Stimulated activated naive CD8-positive, alpha-beta T cell treated with anti-CD3 and anti-CD28 coated beads, Interleukin-15, Interleukin-2, amounts not matched to agents 100 ng/mL and 50 ng/mL, for 24 hours (primary cell): ENCODE results near the gene ISG20.
A peak's percentile ranks its signal among the peaks of the same experiment; 100 is the strongest.

Experiments
- H3K27ac Mint-ChIP-seq: one replicate; pipeline ENCODE4 v1.8.0; 2021; ENCODE audit warnings: mild to moderate bottlenecking, mixed read lengths
- H3K27me3 Mint-ChIP-seq: one replicate; pipeline ENCODE4 v1.8.0; 2021; ENCODE audit warnings: mixed read lengths
- H3K36me3 Mint-ChIP-seq: one replicate; pipeline ENCODE4 v1.8.0; 2021; ENCODE audit warnings: low read depth, mixed read lengths
- H3K4me1 Mint-ChIP-seq: one replicate; pipeline ENCODE4 v1.8.0; 2021; ENCODE audit warnings: low read depth, mixed read lengths
- H3K4me3 Mint-ChIP-seq: one replicate; pipeline ENCODE4 v1.8.0; 2021; ENCODE audit warnings: mild to moderate bottlenecking, mixed read lengths
- H3K9me3 Mint-ChIP-seq: one replicate; pipeline ENCODE4 v1.8.0; 2021; ENCODE audit warnings: mixed read lengths

The ISG20 gene

DNA sequence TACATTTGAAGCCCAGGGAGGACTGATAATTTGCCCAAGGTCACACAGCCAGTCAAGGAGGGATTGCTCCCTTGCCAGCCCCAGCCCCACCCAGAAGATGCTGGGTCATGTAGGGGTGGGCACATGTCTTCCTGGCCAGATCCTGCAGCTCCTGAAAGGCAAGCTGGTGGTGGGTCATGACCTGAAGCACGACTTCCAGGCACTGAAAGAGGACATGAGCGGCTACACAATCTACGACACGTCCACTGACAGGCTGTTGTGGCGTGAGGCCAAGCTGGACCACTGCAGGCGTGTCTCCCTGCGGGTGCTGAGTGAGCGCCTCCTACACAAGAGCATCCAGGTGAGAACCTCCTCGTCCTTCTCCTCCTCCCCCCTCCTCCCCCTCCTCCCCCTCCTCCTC is 13.2 kb downstream of the ISG20 start:
- H3K36me3 Mint-ChIP-seq: peaks cover 30% of the 10 kb centered on the region
- H3K9me3 Mint-ChIP-seq: no peaks in the 10 kb centered on the region
- H3K27ac Mint-ChIP-seq: peak overlapping the region; percentile 45
- H3K27me3 Mint-ChIP-seq: no peaks in the 10 kb centered on the region
- no peak overlapping the region for H3K4me3 Mint-ChIP-seq
- peaks cover 83% of the 10 kb centered on the region for H3K4me1 Mint-ChIP-seq

- no peak overlapping the region for H3K4me3 Mint-ChIP-seq
- H3K4me1 Mint-ChIP-seq: peaks cover 83% of the 10 kb centered on the region
- no peaks in the 10 kb centered on the region for H3K9me3 Mint-ChIP-seq
- no peaks in the 10 kb centered on the region for H3K27me3 Mint-ChIP-seq
- peaks cover 27% of the 10 kb centered on the region for H3K36me3 Mint-ChIP-seq
- H3K27ac Mint-ChIP-seq: no peak overlapping the region
Measured at GRCh38 chr15:88652456-88653199, 13.8 kb downstream of the ISG20 start.

DNA sequence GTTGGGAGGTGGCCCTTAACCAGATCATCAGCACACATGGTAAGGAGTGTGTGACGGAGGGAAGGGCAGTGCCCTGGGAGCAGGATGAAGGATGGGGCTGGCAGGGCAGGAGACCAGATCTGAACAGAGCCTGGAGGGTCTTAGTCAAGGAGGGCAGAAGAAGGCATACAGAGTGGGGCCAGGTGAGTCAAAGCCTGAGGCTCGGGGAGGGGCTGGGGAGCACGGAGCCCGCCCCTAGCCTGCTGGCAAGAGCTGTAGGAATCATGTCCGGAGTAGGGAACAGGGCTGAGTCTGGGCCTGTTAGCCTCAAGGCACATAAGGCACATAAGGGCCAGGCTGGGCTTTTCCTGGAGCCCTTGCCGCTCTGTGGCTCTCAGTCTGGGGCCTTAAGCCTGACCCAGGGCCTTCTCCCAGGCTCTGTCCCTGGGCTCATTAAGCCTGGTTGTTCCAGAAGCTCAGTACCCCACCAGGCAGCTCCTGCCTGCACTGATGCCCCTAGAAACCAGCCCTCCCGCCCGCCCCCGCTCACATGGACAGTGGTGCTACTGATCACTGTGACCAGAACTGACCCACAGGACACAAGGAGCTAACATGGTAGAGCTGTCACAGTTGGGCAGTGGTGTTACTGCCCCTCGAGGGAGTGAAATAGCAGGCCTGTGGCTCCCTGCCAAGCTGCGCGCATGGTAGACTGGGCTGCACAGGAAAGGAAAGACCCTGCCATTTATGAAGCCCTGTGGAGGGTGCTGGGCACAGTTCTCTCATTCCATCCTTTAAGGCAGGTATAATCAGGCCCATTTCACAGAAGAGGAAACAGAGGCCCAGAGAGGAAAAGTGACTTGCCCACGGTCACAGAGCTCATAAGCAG is 14.6 kb downstream of the ISG20 start:
- Mint-ChIP-seq H3K27ac (peak overlapping the region; percentile 16), H3K36me3 (peaks cover 21% of the 10 kb centered on the region), H3K4me1 (peaks cover 83% of the 10 kb centered on the region), H3K27me3 (no peaks in the 10 kb centered on the region), H3K9me3 (no peaks in the 10 kb centered on the region), H3K4me3 (no peak overlapping the region)

GRCh38 chr15:88654430-88655102 is 15.8 kb downstream of the ISG20 start:
- Mint-ChIP-seq H3K36me3 (peaks cover 15% of the 10 kb centered on the region), H3K9me3 (no peaks in the 10 kb centered on the region), H3K27ac (peak overlapping the region; percentile 21), H3K4me1 (peaks cover 83% of the 10 kb centered on the region), H3K27me3 (no peaks in the 10 kb centered on the region), H3K4me3 (no peak overlapping the region)

GRCh38 chr15:88655103-88655553 is 16.3 kb downstream of the ISG20 start:
- no peak overlapping the region for H3K4me3 Mint-ChIP-seq
- no peaks in the 10 kb centered on the region for H3K27me3 Mint-ChIP-seq
- no peaks in the 10 kb centered on the region for H3K9me3 Mint-ChIP-seq
- peaks cover 82% of the 10 kb centered on the region for H3K4me1 Mint-ChIP-seq
- peak overlapping the region; percentile 21 for H3K27ac Mint-ChIP-seq
- H3K36me3 Mint-ChIP-seq: peaks cover 12% of the 10 kb centered on the region

- peaks cover 12% of the 10 kb centered on the region for H3K36me3 Mint-ChIP-seq
- peaks cover 83% of the 10 kb centered on the region for H3K4me1 Mint-ChIP-seq
- no peak overlapping the region for H3K27ac Mint-ChIP-seq
- no peak overlapping the region for H3K4me3 Mint-ChIP-seq
- no peaks in the 10 kb centered on the region for H3K27me3 Mint-ChIP-seq
- no peaks in the 10 kb centered on the region for H3K9me3 Mint-ChIP-seq
Measured at GRCh38 chr15:88655800-88656488, 17.1 kb downstream of the ISG20 start.

DNA sequence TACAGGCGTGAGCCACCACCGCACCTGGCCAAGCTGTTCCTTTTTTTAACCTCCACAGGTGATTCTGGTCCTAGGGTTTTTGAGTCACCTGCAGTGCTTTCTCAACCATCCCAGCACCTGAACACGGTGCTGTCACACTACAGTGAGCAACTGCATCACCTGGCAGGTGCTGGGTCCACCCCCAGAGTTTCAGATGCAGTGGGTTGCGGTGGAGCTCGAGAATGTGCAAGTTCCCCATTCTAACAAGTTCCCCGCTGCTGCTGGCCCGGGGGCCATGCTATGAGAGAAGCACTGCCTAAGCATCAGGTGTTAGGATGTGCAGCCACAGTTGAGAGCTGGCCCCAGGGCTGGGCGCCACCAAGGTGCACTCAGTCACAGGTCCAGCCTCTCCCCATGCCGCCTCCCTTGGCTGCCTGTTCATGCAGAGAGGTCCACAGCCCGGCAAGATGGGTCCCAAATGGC is 18.0 kb downstream of the ISG20 start:
- Mint-ChIP-seq H3K4me3 (no peak overlapping the region), H3K27me3 (no peaks in the 10 kb centered on the region), H3K4me1 (peaks cover 77% of the 10 kb centered on the region), H3K36me3 (peaks cover 4% of the 10 kb centered on the region), H3K27ac (peak overlapping the region; percentile 31), H3K9me3 (no peaks in the 10 kb centered on the region)

DNA sequence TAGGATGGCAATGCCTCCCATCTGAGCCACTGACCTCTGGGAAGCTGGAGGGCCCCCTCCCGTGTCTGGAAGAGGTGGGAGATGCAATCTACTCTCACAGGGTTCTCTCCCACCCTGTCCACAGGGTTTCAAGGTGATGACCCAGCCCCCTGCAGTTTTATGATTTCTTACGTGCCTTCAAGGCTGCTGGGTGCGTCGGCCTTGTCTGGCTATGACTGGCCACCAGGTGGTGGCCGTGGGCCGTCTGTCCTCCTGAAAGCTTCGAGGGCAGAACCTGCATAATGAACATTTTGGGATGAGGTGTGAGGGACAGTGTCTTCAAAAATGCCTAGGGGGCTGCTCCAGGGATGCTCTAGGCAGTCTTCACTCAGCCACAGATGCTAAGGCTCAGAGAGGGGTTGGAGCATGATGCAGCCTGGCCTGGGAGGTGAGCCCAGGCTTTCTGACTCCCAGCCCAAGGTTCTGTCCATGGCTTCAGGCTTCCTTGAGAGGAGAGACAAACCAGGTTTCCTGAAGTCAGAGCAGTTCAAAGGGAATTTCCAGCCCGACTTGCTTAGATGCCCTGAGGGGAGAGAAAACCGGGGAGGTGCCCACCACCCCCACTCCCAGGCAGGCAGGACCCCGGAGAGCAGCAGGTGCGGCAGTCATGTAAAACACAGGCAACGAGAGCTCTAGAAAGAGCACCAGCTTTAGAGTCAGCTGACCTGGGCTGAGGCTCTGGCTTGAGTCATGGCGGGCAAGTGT is 18.7 kb downstream of the ISG20 start:
- Mint-ChIP-seq H3K9me3 (no peaks in the 10 kb centered on the region), H3K27ac (peak overlapping the region; percentile 31), H3K27me3 (no peaks in the 10 kb centered on the region), H3K4me1 (peaks cover 74% of the 10 kb centered on the region), H3K4me3 (no peak overlapping the region), H3K36me3 (peaks cover 4% of the 10 kb centered on the region)

GRCh38 chr15:88658070-88658965 is 19.5 kb downstream of the ISG20 start:
- H3K27ac Mint-ChIP-seq: no peak overlapping the region
- no peaks in the 10 kb centered on the region for H3K27me3 Mint-ChIP-seq
- no peak overlapping the region for H3K4me3 Mint-ChIP-seq
- peaks cover 66% of the 10 kb centered on the region for H3K4me1 Mint-ChIP-seq
- H3K9me3 Mint-ChIP-seq: no peaks in the 10 kb centered on the region
- no peaks in the 10 kb centered on the region for H3K36me3 Mint-ChIP-seq

DNA sequence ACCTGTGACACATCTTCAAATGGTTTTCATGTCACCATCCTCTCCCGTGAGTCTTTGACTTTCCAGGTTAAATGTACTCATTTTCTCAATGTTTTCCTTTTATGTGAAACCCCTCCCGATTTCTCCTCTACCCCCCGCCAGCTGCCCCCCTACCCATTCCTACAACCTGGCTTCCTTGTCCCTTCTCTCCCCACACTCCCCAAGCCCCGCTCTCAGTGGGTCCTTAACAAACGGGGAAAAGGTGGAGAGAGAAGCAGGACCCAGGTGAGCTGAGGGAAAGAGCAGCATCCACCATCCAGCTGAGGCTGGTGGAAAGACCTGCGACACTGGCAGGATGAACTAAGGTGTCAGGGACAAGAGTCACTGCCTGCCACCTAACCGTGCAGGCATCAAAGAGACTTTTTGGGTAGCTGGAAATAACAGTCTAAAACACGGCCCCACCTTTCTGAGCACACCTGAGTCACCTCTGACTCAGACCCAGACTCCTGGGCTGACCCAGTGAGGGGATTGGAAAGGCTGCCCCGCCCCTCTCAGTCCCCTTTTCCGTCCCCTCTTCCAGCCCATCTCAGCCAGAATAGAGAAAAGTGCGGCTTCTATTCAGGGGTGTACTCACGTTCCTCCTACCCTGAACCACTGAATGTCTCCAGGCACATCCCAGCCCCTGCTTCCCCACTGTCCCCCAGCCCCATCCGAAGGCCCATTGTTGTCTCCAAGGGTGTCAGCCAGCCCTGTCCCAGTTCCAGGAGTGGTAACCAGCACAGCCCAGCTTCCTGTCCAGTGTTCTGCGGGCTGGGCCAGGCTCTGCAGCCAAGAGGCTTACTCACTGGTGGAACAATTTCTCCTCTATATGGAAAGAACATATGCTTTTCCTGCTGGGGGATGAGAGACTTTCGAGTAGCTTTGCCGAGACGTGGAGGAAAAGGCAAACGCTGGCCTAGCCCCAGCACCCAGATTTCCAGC is 20.4 kb downstream of the ISG20 start:
- no peak overlapping the region for H3K4me3 Mint-ChIP-seq
- no peaks in the 10 kb centered on the region for H3K9me3 Mint-ChIP-seq
- H3K27ac Mint-ChIP-seq: no peak overlapping the region
- no peaks in the 10 kb centered on the region for H3K36me3 Mint-ChIP-seq
- no peaks in the 10 kb centered on the region for H3K27me3 Mint-ChIP-seq
- peaks cover 68% of the 10 kb centered on the region for H3K4me1 Mint-ChIP-seq

GRCh38 chr15:88661041-88661700 is 22.4 kb downstream of the ISG20 start:
- Mint-ChIP-seq H3K36me3 (no peaks in the 10 kb centered on the region), H3K27me3 (no peaks in the 10 kb centered on the region), H3K9me3 (no peaks in the 10 kb centered on the region), H3K4me1 (peaks cover 58% of the 10 kb centered on the region), H3K4me3 (no peak overlapping the region), H3K27ac (no peak overlapping the region)
